Measurements from ENCODE around the gene LYPD6B.

Gene LYPD6B

DNA sequence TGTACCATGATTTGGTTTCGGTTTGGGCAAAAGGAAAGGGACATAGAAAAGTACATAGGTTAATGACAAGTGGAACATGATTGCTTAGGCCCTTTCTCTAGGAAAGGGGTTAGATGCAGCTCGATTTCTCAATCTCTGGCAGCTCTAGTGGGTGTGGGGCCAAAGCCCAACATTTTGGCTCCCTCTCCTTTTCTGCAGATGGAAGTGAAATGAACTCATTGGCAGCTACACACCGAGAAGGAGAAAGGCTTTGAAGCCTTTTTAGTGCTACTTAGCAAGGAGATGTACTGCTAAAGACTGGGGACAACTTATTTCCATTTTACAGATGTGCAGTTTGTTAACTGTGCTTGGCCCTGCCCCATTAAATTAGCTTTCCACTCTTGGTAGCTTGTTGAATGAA lies 93.8 kb downstream of the LYPD6B start:
- DNase-seq = no peak

DNA sequence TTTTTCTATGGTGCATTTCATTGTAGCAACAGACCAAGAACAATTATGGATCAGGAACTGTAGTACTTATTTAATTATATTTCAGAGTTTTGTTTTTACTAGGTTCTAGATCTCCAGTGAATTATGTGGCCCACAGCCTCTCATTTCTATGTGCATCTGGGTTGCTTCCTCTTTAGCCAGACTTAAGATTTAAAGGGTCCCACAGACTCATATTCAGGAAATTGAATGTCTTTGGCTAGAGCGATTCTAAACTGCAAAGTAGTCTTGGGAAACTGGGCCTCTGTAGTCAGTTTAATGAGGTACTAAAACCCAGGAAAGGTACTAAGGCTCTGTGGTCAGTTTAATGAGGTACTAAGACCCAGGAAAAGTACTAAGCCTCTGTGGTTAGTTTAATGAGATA lies 94.4 kb downstream of the LYPD6B start:
- no peak for DNase-seq

DNA sequence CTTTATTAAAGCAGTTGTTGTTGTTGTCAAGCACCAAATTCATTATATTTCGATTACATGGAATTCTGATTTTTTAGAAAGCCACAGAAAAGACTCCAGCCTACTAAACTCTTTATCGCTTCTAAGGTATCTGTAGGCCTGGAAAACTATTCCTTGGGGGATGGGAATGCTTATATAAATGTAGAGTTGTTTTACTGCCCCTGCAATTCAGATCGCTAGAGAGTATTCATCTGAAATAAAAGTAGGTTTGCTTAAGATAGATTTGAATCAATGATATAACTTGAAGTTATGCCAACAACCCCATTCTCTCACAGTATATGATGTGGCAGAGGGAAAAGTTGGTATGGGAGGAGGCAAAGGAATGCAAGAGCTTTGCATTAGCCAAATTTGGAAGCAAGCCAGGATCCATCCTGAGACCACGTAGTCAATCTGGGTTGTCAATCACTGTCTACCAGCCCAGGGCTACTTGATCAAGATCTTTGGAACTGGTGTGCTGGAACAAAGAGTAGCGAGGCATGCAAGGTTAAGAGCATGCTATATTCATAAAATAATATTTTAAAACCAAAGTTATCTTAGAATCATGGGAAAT lies 95.9 kb downstream of the LYPD6B start:
- DNase-seq = no peak

- DNase-seq = no peak
Measured at GRCh38 chr2:149136111-149136510, 97.6 kb downstream of the LYPD6B start.

GRCh38 chr2:149141046-149141445 lies 102.5 kb downstream of the LYPD6B start:
- DNase-seq = no peak

DNA sequence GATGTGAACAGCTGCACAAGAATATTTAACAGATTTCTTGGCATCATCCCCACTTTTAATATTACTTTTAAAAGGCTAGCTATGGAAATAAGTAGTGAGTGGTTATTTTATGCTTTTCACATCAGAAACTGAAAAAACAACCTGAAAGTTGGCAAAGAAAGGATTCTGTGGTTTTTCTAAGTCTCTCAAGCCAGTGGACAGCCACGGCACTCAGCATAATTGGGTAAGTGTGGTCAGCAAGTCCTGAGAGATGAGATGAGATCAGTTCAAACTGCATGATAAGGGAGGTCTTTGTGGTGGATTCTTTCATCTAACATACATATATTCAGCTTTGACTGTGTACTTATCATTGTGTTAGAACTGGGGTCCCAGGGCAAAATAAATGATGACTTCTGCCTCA lies 105.2 kb downstream of the LYPD6B start:
- no peak for DNase-seq

DNA sequence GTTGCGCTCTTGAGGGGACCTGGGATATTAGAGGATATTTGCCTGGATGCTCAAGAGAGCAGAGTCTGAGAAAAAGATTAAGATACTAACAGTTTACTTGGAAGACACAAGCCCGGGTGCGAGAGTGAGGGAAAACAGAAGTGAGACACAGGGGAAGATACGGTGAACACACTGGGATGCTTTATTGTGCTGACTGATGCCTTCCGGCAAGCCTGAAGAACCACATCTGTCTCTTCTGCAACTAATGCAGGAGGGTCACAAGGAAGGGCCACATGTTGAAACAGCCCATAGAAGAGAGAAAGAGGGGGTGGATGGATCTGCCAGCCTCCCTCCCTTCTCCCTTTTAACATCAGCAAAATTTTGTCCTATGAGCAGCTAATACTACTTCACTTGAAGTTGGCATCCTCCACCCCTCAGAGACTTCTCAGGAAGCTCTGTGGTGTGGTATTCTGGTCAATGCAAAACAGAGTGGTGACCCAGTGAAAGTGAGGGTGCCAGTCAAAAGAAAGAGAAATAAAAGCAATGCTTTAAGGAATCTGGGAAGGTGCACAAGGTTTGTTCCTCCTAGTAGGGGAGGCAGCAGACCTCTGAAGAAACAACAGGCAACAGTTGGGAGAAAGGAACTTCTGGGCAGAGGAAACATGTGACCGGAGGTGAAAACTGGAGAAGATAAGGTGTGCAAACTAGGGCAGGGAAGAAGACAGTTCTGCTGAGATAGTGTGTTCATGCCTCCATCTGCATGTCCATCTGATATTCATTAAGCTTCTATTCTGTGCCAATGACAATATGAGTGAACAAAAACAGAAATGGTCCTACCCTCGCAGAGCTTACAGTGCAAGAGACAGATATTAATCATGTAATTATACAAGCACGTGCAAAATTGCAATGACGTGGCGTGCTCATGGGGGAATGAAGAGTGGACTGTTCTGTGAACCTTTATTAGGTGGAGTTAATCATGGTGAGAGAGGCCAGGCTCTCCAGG lies 107.1 kb downstream of the LYPD6B start:
- DNase-seq = no peak

- no peak for DNase-seq
Measured at GRCh38 chr2:149146876-149147275, 108.4 kb downstream of the LYPD6B start.

DNA sequence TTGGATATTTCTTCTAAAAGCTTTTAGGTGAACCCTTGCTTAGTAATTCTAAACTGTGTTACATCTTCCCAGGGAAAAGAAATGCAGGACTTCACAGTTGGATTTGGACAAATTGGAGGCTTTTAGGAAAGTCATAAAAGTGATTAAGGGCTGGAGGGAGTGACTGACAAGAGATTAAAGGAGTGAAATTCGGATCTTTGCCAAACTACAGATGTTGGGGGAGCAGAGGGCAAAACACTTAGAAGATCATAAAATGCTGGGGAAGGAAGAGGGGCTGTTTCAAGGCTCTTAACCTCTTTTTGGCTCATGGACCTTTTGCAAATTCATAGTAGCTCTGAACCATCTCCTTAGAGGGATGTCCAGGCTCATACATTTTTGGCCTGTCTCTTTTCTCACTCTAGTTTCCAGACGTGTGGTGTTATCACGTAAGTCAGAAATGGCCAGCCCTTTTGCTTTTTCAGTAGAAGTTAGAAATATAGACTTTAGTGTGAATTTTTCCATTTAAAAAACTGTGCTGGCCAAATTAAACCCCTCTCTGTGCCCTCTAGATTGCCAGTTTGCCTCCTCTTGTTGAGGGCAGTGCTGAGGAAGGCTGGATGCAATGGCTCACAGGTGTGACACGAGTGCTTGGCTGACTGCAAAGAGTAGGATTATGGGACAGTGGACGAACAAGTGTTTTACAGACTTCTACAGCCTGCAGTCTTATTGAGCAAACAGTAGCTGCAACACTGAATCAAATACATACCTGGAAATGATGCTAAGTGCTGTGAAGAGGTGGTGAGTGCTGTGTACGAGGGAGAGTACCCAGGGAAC lies 109.9 kb downstream of the LYPD6B start:
- DNase-seq = no peak

GRCh38 chr2:149149007-149149297 lies 110.5 kb downstream of the LYPD6B start:
- no peak for DNase-seq

DNA sequence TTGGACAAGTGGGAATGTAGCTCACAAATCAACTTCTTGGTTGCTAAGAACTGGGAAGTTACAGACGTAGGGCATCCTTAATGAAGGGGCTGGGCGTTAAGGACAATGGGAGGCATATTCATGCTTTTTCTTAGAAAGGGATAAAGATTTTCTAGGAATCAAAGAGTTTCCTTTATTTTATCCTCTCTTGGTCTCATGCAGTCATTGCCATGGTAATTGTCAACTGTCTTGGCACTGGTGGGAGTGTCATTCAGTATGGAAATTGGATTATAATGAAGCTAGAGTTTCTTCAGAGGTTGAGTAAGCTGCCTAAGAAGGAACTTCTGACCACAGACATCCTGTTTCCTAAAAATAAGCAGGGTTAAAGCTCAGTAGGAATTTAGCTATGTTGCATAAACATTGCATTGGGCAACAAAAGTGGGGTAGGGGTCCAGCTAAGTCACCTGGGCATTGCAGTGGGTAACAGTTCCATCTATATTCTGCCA lies 114.0 kb downstream of the LYPD6B start:
- peak; percentile 80 for DNase-seq

DNA sequence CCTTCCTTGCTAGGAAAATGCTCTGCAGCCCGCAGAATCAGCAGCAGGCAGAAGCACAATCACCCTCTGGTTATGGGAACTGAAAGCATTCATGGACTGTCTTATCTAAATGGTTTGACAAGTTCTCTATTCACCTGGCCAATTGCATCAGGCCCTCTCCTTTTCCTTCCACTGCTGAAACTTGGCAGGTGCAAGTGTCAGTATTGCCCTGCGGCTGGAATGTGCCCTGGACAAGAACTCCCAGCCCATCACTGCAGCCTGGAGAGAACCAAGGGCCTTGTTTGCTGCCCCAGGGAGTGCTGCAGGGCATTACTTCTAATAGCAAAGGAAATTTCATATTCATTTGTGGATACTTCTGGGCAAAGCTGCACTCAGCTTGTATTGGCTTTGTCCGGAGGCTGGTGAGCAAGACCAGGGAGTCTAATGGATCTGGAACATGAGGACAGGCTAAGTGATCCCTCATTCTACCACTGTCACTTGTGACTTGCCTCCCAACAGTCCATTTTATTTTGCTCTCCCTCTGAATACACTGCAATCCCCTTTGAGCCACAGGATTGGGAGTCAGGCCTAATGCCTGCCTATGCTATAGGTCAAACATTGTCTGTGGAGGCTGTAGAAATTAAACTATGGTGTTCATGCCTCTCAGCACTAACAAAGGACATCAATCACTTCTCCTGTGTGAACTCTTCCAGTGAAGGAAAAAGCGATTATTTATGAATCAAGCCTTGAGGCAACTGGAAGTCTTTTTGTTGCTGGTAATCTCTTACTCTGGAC lies 116.9 kb downstream of the LYPD6B start:
- no peak for DNase-seq

- DNase-seq = no peak
Measured at GRCh38 chr2:149155988-149156387, 117.5 kb downstream of the LYPD6B start.

DNA sequence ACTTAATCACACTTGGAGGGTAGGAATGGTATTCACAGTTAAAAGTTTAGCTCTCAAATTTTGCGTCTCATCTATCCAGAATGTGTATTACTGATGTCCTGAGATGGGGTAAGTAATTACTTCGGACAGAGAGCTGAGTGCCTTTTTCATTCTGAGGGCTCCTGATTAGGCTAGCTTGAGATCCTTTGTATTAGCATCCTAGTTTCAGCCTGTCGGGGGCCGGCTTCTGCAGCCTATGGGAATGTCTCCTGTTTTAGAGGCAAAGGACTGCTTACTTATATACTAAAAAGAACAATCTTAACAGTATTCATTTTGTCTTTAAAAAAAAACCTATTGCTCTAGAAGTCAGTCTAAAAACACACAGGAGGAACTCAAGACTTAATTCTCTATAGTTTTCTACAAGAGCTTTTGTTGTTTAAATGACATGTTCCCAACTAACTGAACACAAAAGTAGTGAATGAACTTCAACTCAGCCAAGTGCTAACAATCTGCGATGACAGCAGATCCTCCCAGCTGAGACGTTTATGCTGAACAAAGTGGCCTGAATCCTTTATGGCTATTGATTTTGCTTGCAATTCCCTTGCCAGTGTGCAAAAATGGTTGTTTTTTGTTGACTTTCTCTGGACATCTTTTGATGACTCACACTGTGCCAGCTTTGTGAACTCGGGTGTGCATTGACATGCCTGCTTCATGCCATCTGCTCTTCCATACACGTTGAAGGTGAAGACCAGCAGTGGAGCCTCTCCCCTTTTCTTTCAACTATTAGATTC lies 118.7 kb downstream of the LYPD6B start:
- DNase-seq = no peak

DNA sequence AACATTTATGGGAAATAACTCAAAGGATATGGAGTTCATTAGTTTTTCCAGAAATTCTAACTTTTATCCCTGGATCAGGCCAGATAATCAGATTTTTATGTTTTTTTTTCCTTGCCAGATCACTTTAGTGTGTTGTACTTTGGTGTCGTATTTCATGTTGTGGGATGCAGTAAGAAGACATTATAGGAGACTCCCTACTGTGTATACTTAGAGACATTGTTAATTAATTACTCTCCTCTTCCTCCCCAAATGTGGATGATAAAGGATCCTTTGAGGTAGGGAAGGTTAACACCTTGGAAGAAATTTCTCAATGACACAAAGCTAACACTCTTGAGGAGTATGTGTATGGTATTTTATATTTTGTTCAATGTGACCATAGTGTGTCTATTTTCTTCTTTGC lies 120.5 kb downstream of the LYPD6B start:
- DNase-seq = no peak

DNA sequence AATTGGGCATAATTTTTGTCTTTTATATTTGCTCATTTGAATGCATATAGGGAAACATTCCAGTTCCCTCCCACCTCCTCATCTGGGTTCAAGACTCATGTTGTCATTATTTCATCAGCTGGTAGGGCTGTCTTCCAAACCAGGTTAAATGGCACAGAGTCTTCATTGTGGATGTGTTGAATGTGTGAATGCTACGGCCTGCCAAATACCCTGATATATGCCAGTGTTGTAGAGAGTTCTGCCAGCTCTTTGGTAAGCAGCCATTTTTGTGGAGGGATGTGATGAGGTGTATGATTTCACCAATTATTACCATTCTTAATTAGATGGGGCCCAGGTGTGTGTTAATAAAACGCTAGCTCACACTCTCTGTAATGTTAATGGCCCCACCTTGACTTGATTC lies 121.7 kb downstream of the LYPD6B start:
- no peak for DNase-seq

GRCh38 chr2:149160701-149161217 lies 122.3 kb downstream of the LYPD6B start:
- DNase-seq = peak; percentile 17

DNA sequence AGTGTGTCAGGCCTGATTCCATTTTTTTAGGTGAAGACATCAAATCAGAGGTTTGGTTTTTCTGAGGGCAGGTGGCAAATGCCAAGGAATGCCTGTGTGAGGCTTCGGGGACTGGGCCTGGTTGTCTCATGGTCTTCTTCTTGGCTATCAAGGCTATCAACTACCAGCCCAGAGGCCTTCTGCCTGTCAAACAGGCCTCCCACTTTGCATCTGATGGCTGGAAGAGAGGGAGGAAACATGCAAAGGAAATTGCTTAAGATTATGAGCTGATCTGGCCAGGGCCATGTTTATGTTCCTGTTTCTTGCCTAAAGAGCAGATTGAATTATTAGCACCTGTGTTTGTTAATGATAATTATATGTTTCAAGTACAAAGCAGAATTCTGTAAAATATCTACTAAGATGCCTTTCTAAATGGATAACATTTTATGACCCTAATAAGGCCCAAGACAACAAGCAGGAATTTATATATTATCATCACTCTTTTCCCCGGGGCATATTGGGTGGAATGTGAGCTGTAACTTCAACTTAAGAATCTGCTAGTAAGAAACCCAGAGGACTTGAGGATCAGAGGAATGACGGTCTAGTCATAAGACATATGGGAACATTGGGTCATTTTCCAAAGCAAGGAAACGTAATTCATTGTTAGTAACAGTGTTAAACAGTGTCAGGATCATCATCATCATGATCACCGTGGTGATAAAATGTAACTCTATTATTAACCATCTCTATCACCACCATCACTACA lies 123.2 kb downstream of the LYPD6B start:
- peak; percentile 75 for DNase-seq

DNA sequence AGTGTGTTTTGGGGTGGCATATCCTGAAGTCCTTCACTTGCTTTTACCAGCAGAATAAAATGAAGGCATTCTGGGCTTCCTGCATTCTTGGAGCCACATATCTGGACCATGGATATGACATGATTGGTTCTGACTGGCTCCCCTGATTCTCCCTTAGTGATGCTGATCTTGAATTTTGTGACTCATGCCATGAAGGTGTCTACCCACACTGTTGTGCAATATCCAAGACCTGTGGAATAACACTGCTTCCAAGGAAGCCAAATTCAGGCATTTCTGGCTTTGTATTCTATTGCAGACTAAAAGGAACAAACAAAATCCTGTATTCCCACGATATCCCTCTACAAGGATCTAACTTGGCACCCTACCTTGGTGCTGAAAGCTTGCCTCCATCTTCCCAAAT lies 125.8 kb downstream of the LYPD6B start:
- DNase-seq = no peak

- DNase-seq = no peak
Measured at GRCh38 chr2:149164827-149165226, 126.3 kb downstream of the LYPD6B start.
